GM19025 (cell line): ENCODE measurements around the gene HMGCR.

Experiments used
- ATAC-seq: cut with Tn5 transposase; IDR thresholded peaks from one replicate; pipeline ENCODE4 v1.9.1; 2021; ENCODE audit warnings: mild to moderate bottlenecking, low read depth, moderate library complexity; ENCODE audit not compliant: unreplicated experiment

HMGCR gene

GRCh38 chr5:75338408-75338807 lies 1.4 kb downstream of the HMGCR start:
- no peak for ATAC-seq

- ATAC-seq: no peak
Measured at GRCh38 chr5:75340714-75341478, 3.9 kb downstream of the HMGCR start.

GRCh38 chr5:75341934-75342333 lies 4.9 kb downstream of the HMGCR start:
- no peak for ATAC-seq

DNA sequence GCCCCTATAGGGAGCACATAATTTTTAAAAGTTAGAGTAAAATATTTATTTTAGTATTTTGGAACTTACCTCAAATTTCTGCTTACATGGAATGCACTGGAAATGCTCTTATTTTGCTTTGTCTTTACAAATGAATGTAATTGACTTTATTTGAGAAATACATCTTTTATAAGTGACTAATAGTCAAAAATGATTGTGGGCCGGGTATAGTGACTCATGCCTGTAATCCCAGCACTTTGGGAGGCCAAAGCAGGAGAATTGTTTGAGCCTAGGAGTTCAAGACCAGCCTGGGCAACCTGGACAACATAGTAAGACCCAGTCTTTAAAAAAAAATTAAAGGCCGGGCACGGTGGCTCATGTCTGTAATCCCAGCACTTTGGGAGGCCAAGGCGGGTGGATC lies 5.8 kb downstream of the HMGCR start:
- no peak for ATAC-seq

DNA sequence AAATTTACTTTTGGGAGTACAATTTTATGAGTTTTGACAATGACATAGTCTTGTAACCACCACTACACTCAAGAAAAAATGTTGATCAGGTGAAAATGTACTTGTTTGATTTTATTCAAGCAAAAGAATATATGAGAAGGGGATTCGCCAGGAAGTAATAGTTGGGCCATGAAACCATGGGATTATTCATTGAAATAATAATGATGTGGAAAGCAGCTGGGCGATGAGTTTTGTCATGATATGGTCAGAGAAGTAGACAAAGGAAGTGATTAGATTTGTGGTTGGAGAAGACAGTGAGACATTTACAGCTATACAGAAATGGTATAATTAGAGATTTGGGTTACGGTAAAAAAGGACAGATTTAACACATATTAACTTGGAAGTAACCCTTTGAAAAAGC lies 11.2 kb downstream of the HMGCR start:
- no peak for ATAC-seq

DNA sequence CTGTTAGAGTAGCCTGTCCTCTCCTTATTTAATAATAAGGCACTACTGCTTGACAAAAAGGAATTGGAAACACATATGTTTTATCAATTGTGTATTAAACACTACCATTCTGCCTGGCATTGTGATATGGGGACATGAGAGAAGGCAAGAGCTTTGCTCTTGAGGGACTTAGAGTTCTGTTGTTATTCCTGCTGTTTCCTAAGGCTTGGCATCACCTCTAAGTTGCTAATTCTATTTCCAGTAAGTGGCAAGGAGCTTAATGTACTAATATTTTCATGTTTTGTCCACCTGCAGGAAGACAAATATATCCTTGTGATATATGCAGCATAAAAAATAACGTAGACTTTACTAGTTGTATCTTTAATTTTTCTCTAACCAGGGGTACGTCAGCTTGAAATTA lies 12.6 kb downstream of the HMGCR start:
- no peak for ATAC-seq

DNA sequence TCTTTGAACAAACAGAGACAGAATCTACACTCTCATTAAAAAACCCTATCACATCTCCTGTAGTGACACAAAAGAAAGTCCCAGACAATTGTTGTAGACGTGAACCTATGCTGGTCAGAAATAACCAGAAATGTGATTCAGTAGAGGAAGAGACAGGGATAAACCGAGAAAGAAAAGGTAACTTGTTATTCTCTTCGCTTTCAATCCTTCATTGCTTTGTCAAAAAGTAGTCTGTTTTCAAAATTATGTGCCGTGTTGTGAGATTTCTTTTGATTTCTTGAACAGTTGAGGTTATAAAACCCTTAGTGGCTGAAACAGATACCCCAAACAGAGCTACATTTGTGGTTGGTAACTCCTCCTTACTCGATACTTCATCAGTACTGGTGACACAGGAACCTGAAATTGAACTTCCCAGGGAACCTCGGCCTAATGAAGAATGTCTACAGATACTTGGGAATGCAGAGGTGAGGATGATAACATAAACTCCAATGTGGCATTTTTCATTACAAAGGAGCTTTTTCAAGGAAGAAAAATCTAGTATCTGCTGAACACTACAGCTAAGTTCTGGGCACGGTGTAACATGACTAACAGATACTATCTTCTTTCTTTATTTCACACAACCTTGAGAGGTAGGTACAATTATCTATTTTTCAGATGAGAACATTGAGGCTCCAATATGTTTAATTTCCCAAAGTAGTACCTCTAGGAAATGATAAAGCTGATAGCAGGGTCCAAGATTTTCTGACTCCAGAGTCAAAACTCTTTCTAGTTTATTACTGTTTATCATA lies 14.3 kb downstream of the HMGCR start:
- no peak for ATAC-seq

DNA sequence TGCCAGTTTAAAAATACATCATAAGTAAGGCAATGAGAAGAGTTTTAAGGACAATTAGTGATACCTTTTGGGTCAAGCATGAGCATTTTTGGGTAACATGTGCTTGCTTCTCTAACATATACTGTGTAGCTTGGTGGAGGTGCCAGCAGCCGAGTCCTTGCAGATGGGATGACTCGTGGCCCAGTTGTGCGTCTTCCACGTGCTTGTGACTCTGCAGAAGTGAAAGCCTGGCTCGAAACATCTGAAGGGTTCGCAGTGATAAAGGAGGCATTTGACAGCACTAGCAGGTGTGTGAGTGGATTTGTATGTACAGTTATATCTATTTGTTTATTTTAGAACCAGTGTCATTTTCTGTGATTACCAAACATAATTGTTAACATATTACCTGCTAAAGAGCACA lies 18.2 kb downstream of the HMGCR start:
- ATAC-seq: no peak

DNA sequence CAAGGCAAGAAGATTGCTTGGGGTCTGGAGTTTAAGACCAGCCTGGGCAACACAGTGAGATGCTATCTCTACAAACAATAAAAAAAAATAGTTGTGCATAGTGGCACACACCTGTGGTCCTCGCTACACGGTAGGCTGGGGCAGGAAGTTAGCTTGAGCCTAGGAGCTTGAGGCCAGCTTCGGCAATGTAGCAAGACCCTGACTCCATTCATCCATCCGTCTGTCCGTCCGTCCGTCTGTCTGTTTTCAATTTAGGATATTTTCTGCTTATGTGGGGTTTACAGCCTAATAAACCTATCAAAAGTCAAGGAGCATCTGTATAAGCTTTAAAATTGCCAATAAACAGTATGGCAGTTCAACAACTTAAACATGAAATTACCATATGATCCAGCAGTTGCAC lies 19.7 kb downstream of the HMGCR start:
- ATAC-seq: no peak

DNA sequence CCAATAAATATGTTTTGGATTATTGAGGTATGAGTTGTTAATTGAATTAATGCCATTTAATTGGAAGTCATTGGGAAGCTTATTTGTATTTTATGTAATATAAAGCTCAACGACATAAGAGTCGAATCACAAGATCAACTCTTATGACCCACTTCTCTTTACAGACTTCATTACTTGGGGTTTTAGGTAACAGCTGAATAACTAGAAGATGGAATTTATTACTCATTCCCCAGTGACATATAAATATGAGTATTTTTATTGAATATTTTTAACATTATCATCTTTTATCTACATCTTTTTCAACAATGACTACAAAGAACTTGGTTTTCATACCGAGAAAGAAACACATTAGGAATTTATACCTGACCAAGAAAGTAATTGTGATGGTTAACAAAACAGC lies 21.1 kb downstream of the HMGCR start:
- no peak for ATAC-seq

DNA sequence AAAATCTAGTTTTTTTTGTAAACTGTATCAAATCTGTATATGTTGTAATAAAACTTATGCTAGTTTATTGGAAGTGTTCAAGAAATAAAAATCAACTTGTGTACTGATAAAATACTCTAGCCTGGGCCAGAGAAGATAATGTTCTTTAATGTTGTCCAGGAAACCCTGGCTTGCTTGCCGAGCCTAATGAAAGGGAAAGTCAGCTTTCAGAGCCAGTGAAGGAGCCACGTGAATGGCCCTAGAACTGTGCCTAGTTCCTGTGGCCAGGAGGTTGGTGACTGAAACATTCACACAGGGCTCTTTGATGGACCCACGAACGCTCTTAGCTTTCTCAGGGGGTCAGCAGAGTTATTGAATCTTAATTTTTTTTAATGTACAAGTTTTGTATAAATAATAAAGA lies 24.3 kb downstream of the HMGCR start:
- ATAC-seq: no peak

DNA sequence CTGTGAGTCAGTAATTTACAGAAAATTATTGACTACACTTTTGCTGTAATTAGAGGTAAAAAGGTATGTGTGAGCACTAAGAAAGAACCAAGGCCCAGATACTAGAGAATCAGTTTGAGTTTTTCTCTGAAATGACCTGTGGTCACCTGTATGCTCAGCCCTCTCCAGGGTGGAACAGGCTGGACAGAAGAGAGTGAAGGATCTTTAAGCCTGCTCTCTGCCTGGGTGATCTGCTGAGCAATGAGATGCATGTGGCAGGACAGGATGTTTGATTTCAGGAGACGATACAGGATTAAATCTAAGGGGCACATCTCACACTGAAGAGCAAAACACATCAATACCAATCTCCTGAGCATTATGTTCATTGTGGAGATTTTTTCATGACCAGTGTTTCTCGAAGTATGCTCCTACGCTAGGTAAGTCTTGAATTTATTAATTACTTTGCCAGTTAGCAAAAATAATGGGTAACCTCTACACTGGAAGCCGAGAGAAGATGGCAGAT lies 25.5 kb downstream of the HMGCR start:
- ATAC-seq: no peak

DNA sequence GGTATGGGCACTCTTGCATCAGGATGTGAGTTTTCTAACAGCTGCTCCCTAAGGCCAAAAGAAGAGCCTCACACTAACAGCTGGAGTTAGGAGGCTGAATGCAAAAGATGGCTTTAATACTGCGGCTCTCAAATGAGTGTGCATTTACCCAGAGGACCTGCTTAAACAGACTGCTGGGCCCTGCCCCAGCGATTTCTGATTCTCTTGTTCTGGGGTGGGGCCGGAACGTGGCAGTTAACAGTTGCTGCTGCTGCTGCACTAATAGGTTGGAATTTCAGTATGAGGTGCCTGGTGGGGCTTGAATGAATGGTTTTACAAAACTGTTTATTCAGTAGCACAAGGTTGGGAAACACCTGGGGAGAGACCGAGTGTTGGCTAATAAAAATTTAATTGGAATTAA lies 26.1 kb downstream of the HMGCR start:
- ATAC-seq: no peak

DNA sequence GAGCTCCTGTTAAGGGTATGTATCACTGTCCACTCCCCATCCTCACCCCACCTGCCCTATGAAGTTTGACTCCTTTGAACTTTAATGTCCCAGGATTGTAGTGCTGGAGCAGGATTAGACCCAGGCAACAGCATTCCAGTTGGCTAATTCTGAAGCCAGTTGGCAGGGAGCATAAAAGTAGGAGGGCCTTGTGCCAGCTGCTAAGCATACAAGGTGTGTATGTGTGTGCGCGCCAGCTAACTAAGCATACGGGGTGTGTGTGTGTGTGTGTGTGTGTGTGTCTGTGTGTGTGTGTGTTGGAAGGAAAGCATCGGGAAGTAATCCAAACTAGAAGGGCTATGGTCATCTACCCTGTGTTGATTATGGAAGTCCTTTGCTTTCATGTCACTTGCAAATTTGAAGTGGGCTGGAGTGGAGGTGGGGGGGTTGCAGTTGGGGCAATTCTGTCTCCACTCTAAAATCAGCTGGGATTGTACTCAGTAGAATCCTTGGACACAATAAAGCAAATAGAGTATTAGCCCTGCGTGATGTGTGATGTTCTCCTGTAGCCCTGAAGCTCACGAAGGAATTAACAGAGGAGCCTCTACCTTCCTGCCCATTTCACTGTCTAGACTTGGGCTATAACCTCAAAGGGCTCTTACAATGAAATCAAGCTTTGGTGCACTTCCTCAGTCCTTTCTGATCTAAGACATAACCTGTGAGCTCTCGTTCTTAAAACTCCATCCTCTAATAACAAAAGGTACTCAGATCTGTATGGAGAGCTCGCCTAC lies 26.9 kb downstream of the HMGCR start:
- ATAC-seq: no peak

DNA sequence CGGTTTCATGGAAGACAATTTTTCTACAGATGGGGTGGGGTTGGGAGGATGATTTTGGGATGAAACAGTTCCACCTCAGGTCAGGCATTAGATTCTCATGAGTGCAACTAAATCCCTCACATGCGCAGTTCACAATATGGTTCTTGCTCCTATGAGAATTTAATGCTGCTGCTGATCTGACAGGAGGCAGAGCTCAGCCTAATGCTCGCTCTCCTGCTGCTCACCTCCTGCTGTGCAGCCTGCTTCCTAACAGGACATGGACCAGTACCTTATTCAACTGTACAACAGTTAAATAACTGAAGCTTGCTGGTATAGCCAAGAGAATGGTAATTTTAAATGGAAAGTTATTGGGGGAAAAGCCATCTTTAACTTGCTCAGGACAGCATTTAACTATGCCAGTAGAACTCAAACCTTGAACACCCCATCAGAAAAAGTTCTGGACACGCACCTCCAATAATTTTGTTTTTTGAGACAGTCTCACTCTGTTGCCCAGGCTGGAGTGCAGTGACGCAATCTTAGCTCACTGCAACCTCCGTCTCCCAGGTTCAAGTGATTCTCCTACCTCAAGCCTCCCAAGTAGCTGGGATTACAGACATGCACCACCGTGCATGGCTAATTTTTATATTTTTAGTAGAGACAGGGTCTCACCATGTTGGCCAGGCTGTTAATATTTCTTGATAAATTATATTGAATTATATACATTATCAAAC lies 27.7 kb downstream of the HMGCR start:
- no peak for ATAC-seq

GRCh38 chr5:75365740-75366139 lies 28.7 kb downstream of the HMGCR start:
- ATAC-seq: no peak

DNA sequence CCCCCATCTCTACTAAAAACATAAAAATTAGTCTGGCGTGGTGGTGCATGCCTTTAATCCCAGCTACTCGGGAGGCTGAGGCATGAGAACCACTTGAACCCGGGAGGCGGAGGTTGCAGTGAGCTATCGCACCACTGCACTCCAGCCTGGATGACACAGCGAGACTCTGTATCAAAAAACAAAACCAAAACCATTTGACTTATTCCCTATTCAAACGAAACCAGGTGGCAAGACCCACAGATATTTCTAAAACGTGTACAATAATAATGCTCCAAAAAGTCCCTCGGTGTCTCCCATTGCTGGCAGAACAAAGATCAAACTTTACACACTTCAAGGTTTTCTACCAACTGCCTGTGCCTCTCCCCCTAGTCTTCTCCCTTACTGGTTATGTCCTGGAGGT lies 29.8 kb downstream of the HMGCR start:
- ATAC-seq: peak; percentile 84

- ATAC-seq: no peak
Measured at GRCh38 chr5:75367401-75367800, 30.4 kb downstream of the HMGCR start.

DNA sequence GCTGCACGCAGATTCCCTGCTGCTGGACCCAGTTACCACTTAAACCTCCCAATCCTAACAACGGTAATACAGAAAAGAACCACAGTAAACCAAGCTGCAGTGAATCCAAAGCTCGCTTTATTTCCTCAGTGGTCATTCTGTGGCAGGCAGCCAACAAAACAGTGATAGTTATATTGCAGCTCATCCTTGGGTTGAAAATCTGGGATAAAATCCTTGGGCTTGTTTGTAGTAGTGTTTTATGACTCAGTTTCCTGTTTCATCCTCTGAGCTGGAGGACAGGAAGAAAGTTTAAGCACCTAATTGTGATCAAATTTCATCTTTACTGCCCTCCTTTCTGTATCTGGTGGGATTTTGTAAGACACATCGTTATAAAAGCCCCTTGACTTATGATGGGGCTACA lies 31.4 kb downstream of the HMGCR start:
- ATAC-seq: no peak

GRCh38 chr5:75373862-75374261 lies 36.8 kb downstream of the HMGCR start:
- ATAC-seq: no peak
